ENCODE data around the gene PDE3B.
"Not testable (repeated sequence)": the region's sequence is repeated elsewhere in the genome, so short reads cannot be mapped to it uniquely, and the experiment has no call there.

The PDE3B gene

GRCh38 chr11:14773755-14774154 lies 130.2 kb downstream of the PDE3B start:
- no peak for TF ChIP-seq PAX5 (IDR thresholded peaks at IDR 0.05; ENCODE audit: insufficient read depth, low read length, severe bottlenecking)
- TF ChIP-seq POLR2AphosphoS5 (IDR thresholded peaks at IDR 0.05; ENCODE audit: low read depth, low read length), result no peak
- TF ChIP-seq TAF1 (IDR thresholded peaks at IDR 0.05; ENCODE audit: low read depth, low read length), result no peak
- no peak for TF ChIP-seq POLR2A (IDR thresholded peaks at IDR 0.05; ENCODE audit: low read depth, low read length)
- TF ChIP-seq SPI1 (IDR thresholded peaks at IDR 0.05; ENCODE audit: low read depth, low read length), result no peak
- DNase-seq (ENCODE audit: insufficient read length, low spot score) (no peak), FAIRE-seq (no peak)

- TF ChIP-seq POLR2A (IDR thresholded peaks at IDR 0.05; ENCODE audit: low read depth, low read length) (no peak), POLR2AphosphoS5 (IDR thresholded peaks at IDR 0.05; ENCODE audit: low read depth, low read length) (no peak), PAX5 (IDR thresholded peaks at IDR 0.05; ENCODE audit: insufficient read depth, low read length, severe bottlenecking) (no peak), TAF1 (IDR thresholded peaks at IDR 0.05; ENCODE audit: low read depth, low read length) (no peak), SPI1 (IDR thresholded peaks at IDR 0.05; ENCODE audit: low read depth, low read length) (no peak)
- DNase-seq (ENCODE audit: insufficient read length, low spot score) (no peak), FAIRE-seq (no peak)
These were observed 131.1 kb downstream of the PDE3B start for GRCh38 chr11:14774721-14775120.

- DNase-seq (ENCODE audit: insufficient read length, low spot score), result no peak
- TF ChIP-seq POLR2AphosphoS5 (IDR thresholded peaks at IDR 0.05; ENCODE audit: low read depth, low read length) (no peak), PAX5 (IDR thresholded peaks at IDR 0.05; ENCODE audit: insufficient read depth, low read length, severe bottlenecking) (no peak), POU2F2 (IDR thresholded peaks at IDR 0.05; ENCODE audit: low read depth, low read length) (no peak), TAF1 (IDR thresholded peaks at IDR 0.05; ENCODE audit: low read depth, low read length) (no peak), POLR2A (IDR thresholded peaks at IDR 0.05; ENCODE audit: low read depth, low read length) (no peak), SPI1 (IDR thresholded peaks at IDR 0.05; ENCODE audit: low read depth, low read length) (no peak)
- no peak for FAIRE-seq
These were observed 132.3 kb downstream of the PDE3B start for GRCh38 chr11:14775897-14776296.

GRCh38 chr11:14778460-14778859 lies 134.9 kb downstream of the PDE3B start:
- not testable (repeated sequence) for FAIRE-seq

GRCh38 chr11:14783788-14784187 lies 140.2 kb downstream of the PDE3B start:
- no peak for DNase-seq (ENCODE audit: insufficient read length, low spot score)
- TF ChIP-seq TAF1 (IDR thresholded peaks at IDR 0.05; ENCODE audit: low read depth, low read length), result no peak
- TF ChIP-seq PAX5 (IDR thresholded peaks at IDR 0.05; ENCODE audit: insufficient read depth, low read length, severe bottlenecking), result no peak
- TF ChIP-seq POLR2AphosphoS5 (IDR thresholded peaks at IDR 0.05; ENCODE audit: low read depth, low read length), result no peak
- no peak for FAIRE-seq

More at GRCh38 chr11:14778460-14778859, 134.9 kb downstream of the PDE3B start:
- not testable (repeated sequence) for DNase-seq (ENCODE audit: insufficient read length, low spot score)

GRCh38 chr11:14784230-14784629 lies 140.6 kb downstream of the PDE3B start:
- no peak for DNase-seq (ENCODE audit: insufficient read length, low spot score)
- FAIRE-seq, result no peak
- TF ChIP-seq POLR2A (IDR thresholded peaks at IDR 0.05; ENCODE audit: low read depth, low read length), result no peak
- TF ChIP-seq POU2F2 (IDR thresholded peaks at IDR 0.05; ENCODE audit: low read depth, low read length), result no peak
- TF ChIP-seq POLR2AphosphoS5 (IDR thresholded peaks at IDR 0.05; ENCODE audit: low read depth, low read length), result no peak
- no peak for TF ChIP-seq TAF1 (IDR thresholded peaks at IDR 0.05; ENCODE audit: low read depth, low read length)
- no peak for TF ChIP-seq PAX5 (IDR thresholded peaks at IDR 0.05; ENCODE audit: insufficient read depth, low read length, severe bottlenecking)
- no peak for TF ChIP-seq SPI1 (IDR thresholded peaks at IDR 0.05; ENCODE audit: low read depth, low read length)

GRCh38 chr11:14789879-14790484 lies 146.4 kb downstream of the PDE3B start:
- FAIRE-seq (no peak), DNase-seq (ENCODE audit: insufficient read length, low spot score) (no peak)
- TF ChIP-seq POU2F2 (IDR thresholded peaks at IDR 0.05; ENCODE audit: low read depth, low read length), result no peak
- TF ChIP-seq TAF1 (IDR thresholded peaks at IDR 0.05; ENCODE audit: low read depth, low read length), result no peak
- no peak for TF ChIP-seq POLR2AphosphoS5 (IDR thresholded peaks at IDR 0.05; ENCODE audit: low read depth, low read length)
- TF ChIP-seq PAX5 (IDR thresholded peaks at IDR 0.05; ENCODE audit: insufficient read depth, low read length, severe bottlenecking), result no peak
- no peak for TF ChIP-seq SPI1 (IDR thresholded peaks at IDR 0.05; ENCODE audit: low read depth, low read length)
- no peak for TF ChIP-seq POLR2A (IDR thresholded peaks at IDR 0.05; ENCODE audit: low read depth, low read length)

- TF ChIP-seq POU2F2 (IDR thresholded peaks at IDR 0.05; ENCODE audit: low read depth, low read length) (no peak), SPI1 (IDR thresholded peaks at IDR 0.05; ENCODE audit: low read depth, low read length) (no peak), PAX5 (IDR thresholded peaks at IDR 0.05; ENCODE audit: insufficient read depth, low read length, severe bottlenecking) (no peak)
- DNase-seq (ENCODE audit: insufficient read length, low spot score) (no peak), FAIRE-seq (no peak)
These were observed 149.9 kb downstream of the PDE3B start for GRCh38 chr11:14793546-14793945.

GRCh38 chr11:14796028-14796427 lies 152.4 kb downstream of the PDE3B start:
- not testable (repeated sequence) for FAIRE-seq; DNase-seq (ENCODE audit: insufficient read length, low spot score)

GRCh38 chr11:14803846-14804245 lies 160.2 kb downstream of the PDE3B start:
- TF ChIP-seq TAF1 (IDR thresholded peaks at IDR 0.05; ENCODE audit: low read depth, low read length) (no peak), POLR2AphosphoS5 (IDR thresholded peaks at IDR 0.05; ENCODE audit: low read depth, low read length) (no peak), SPI1 (IDR thresholded peaks at IDR 0.05; ENCODE audit: low read depth, low read length) (no peak)
- DNase-seq (ENCODE audit: insufficient read length, low spot score) (no peak), FAIRE-seq (no peak)

GRCh38 chr11:14809466-14809865 lies 165.9 kb downstream of the PDE3B start:
- FAIRE-seq, result no peak
- TF ChIP-seq PAX5 (IDR thresholded peaks at IDR 0.05; ENCODE audit: insufficient read depth, low read length, severe bottlenecking), result no peak
- no peak for TF ChIP-seq SPI1 (IDR thresholded peaks at IDR 0.05; ENCODE audit: low read depth, low read length)
- TF ChIP-seq POU2F2 (IDR thresholded peaks at IDR 0.05; ENCODE audit: low read depth, low read length), result no peak
- no peak for TF ChIP-seq TAF1 (IDR thresholded peaks at IDR 0.05; ENCODE audit: low read depth, low read length)
- TF ChIP-seq POLR2AphosphoS5 (IDR thresholded peaks at IDR 0.05; ENCODE audit: low read depth, low read length), result no peak
- TF ChIP-seq POLR2A (IDR thresholded peaks at IDR 0.05; ENCODE audit: low read depth, low read length), result no peak
- no peak for DNase-seq (ENCODE audit: insufficient read length, low spot score)

Data from GM12891 (cell line).